HG03521 (cell line): ENCODE results near the gene NCOA1.

ENCODE experiments used
- ATAC-seq: cut with Tn5 transposase; IDR thresholded peaks from one replicate; pipeline ENCODE4 v1.9.1; 2021; ENCODE audit warnings: mild to moderate bottlenecking, moderate library complexity; ENCODE audit not compliant: unreplicated experiment

NCOA1 gene

GRCh38 chr2:24621779-24622538 lies 130.9 kb downstream of the NCOA1 start:
- no peak for ATAC-seq

DNA sequence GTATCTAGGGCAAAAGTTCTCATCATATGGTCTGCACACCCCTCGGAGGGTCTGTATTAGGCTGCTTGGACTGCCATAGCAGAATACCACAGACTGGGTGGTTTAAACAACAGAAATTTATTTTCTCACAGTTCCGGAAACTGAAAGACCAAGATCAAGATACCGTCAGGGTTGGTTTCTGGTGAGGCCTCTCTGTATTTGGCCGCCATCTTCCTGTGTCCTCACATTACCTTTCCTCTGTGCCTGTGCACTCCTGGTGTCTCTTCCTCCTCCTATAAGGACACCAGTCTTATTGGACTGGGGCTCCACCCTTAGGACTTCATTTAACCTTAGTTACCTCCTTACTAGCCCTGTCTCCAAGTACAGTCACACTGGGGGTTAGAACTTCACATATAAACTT lies 132.5 kb downstream of the NCOA1 start:
- ATAC-seq = no peak

DNA sequence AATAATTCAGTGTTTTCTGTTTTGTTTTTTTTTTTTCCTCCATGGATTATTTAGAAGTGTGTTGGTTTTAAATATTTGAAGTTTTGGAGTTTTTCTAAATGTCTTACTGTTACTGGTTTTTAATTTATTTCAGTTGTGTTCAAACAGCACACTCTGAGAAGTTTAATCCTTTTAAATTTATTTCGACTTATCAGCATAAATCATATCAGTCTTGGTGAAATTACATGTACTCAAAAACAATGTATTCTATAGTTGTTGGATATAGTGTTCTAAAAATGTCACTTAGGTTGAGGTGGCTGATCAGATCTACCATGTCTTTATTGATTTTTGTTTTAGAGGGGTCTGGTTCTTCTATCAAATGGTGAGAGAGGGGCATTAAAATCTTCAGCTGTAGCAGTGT lies 134.7 kb downstream of the NCOA1 start:
- no peak for ATAC-seq

GRCh38 chr2:24626131-24626530 lies 135.1 kb downstream of the NCOA1 start:
- no peak for ATAC-seq

GRCh38 chr2:24628746-24629145 lies 137.7 kb downstream of the NCOA1 start:
- ATAC-seq = no peak

DNA sequence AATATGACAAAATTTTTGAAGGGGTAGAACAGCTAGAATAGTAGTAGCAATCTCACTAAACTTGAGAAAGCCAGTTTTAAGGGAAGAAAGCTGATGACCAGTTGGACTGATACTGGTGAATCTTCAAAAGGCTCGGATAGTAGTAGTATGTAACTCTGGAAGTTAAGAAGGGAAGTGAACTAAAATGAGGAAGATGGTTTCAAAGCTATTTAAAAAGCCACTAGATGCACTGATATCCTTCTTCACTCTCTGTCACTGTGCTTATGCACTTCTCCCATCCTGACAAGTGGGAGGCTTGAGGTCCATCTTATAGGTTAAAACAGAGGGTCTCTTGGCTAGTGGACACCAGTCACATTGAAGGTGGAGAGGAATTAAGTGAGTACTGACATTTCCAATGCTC lies 141.1 kb downstream of the NCOA1 start:
- ATAC-seq = no peak

DNA sequence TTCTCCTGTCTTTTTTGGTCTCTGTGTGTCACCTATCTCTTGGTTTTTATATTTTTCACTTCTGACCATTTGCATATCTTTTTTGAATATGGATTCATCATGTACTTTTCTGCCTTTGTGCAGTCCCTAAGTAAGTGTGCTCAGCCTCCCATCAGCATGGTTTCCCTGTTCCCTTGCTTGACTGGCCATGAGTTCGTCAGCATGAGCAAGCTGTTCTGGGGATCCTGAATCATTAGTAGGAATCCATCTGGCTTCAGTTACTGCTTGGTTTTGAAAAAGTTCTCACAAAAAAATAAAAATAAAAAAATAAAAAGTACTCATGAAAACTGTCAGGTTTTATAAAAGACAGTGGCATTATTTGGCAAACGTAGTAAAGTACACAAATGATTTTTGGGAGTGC lies 144.1 kb downstream of the NCOA1 start:
- no peak for ATAC-seq

- no peak for ATAC-seq
These were observed 147.5 kb downstream of the NCOA1 start for GRCh38 chr2:24638568-24638967.

DNA sequence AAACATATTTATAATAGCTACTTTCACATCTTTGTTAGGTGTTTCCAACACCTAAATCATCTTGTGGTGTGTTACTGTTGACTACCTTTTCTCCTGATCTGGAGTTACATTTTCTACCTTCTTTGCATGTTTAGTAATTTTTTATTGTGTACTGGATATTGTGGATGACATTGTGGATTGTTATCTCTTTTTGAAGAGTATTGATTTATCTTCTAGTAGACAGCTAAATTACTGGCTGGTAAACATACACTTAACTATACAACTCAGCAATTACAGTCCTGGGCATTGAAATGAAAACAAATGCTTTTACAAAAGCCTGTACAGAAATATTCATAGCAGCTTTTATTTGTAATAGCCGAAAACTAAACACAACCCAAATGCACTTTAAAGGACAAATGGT lies 151.3 kb downstream of the NCOA1 start:
- ATAC-seq = no peak

GRCh38 chr2:24643051-24643450 lies 152.0 kb downstream of the NCOA1 start:
- ATAC-seq = no peak

DNA sequence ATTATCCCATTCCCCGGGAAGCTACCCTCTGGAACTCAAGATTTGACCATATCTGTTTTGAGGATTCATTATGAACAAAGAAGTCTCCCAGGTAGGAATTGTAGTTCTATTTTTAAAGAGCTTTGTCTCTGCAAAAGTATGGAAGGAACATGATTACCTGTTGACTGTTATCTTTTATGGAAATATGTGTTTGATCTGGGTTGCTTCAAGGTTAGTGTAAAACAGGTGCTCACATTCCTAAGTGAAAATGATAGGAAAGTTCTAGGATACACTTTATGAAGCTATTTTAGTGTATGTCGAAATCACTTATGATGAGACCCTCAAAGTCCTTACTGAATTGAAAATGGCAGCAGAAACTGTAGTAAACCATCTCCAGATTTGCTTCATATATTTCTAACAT lies 153.0 kb downstream of the NCOA1 start:
- ATAC-seq = no peak

- no peak for ATAC-seq
These were observed 160.1 kb downstream of the NCOA1 start for GRCh38 chr2:24650997-24651642.

DNA sequence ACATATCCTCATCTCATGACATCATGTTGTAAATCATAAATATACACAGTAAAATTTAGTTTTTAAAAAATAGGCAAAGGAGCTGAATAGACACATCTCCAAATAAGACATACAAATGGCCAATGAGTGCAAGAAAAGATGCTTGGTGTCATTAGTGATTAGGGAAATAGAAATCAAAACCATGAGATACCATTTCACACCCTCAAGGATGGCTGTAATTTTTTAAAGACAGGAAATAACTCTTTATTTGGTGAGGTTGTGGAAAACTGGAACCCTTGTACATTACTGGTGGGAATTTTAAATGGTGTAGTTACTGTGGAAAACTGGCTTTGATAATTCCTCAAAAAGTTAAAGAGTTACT lies 160.6 kb downstream of the NCOA1 start:
- ATAC-seq = no peak

- no peak for ATAC-seq
These were observed 161.5 kb downstream of the NCOA1 start for GRCh38 chr2:24652265-24653182.

- no peak for ATAC-seq
These were observed 166.8 kb downstream of the NCOA1 start for GRCh38 chr2:24657818-24658217.

GRCh38 chr2:24658531-24659202 lies 167.6 kb downstream of the NCOA1 start:
- no peak for ATAC-seq

- ATAC-seq = no peak
These were observed 168.8 kb downstream of the NCOA1 start for GRCh38 chr2:24659862-24660261.

- ATAC-seq = no peak
These were observed 176.5 kb downstream of the NCOA1 start for GRCh38 chr2:24667542-24667941.

GRCh38 chr2:24671230-24671629 lies 180.2 kb downstream of the NCOA1 start:
- no peak for ATAC-seq

DNA sequence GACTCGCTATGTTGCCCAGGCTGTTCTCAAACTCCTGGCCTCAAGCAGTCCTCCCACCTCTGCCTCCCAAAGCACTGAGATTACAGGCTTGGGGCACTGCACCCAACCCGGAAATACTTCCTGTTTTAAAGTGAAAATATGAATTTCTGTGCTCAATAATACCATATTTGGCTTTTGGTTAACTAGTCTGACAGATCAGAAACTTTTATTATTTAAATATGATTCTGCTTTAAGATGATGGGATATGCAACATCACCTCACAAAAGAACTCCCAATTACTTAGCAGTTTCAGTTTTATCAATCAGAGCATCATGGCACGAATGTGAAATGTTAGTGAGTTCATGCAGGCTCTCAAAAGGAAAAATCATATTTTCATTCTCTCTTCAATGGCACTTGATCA lies 181.5 kb downstream of the NCOA1 start:
- no peak for ATAC-seq

GRCh38 chr2:24675338-24675737 lies 184.3 kb downstream of the NCOA1 start:
- ATAC-seq = no peak
